RWPE1 (cell line): ENCODE results near the gene EPS8.

Source experiments
- CTCF ChIA-PET: fragments of 350-600 bp; sonication (Branson Sonifier 250); formaldehyde crosslinking; extraction: SDS; loops from one replicate; lab custom pipeline; 2021; lab: Yijun Ruan, JAX
- POLR2A ChIA-PET: fragments of 400-600 bp; formaldehyde crosslinking; extraction: SDS; loops from one replicate; lab custom pipeline; 2020; ENCODE audit warnings: antibody characterized with exemption; ENCODE audit not compliant: low non-redundant PET; lab: Yijun Ruan, JAX
- DNase-seq: peaks from one replicate; pipeline ENCODE4 v3.0.0; 2012; ENCODE audit warnings: low spot score
- H3K27ac ChIP-seq: fragments of 450-650 bp; 2 replicates; pipeline ENCODE4 v1.5.1; 2017
- CTCF ChIP-seq: fragments of 450-650 bp; conservative IDR thresholded peaks from 2 replicates; pipeline ENCODE4 v1.5.1; 2017; ENCODE audit warnings: low read depth, mild to moderate bottlenecking

The EPS8 gene

GRCh38 chr12:15644700-15645099, 144.5 kb downstream of the EPS8 start:
- ChIA-PET POLR2A (no interaction called here), CTCF (no interaction called here)
- no peak for DNase-seq
- H3K27ac ChIP-seq = no peak overlapping the region
- no peak for TF ChIP-seq CTCF

- H3K27ac ChIP-seq = no peak overlapping the region
- DNase-seq = no peak
- POLR2A ChIA-PET = no interaction called here
- CTCF ChIA-PET = no interaction called here
- TF ChIP-seq CTCF = no peak
Measured at GRCh38 chr12:15638231-15638630, 151.0 kb downstream of the EPS8 start.

- no peak for DNase-seq
- TF ChIP-seq CTCF = no peak
- H3K27ac ChIP-seq = no peak overlapping the region
- ChIA-PET POLR2A (no interaction called here), CTCF (no interaction called here)
Measured at GRCh38 chr12:15636060-15636890, 152.9 kb downstream of the EPS8 start.

- no peak overlapping the region for H3K27ac ChIP-seq
- ChIA-PET POLR2A (no interaction called here), CTCF (interaction anchor here (0.6 kb wide), 1 partner anchor 413 kb away, joined by 3 read pairs; the partner anchor contains the start of gene RERG)
- DNase-seq = no peak
- no peak for TF ChIP-seq CTCF
Measured at GRCh38 chr12:15634010-15634683, 155.0 kb downstream of the EPS8 start.

GRCh38 chr12:15633201-15633600, 156.0 kb downstream of the EPS8 start:
- no peak overlapping the region for H3K27ac ChIP-seq
- ChIA-PET CTCF (no interaction called here), POLR2A (no interaction called here)
- TF ChIP-seq CTCF = no peak
- DNase-seq = no peak

GRCh38 chr12:15632708-15633107, 156.5 kb downstream of the EPS8 start:
- H3K27ac ChIP-seq = no peak overlapping the region
- POLR2A ChIA-PET = no interaction called here
- CTCF ChIA-PET = no interaction called here
- TF ChIP-seq CTCF = no peak
- no peak for DNase-seq
